Neural cell (in vitro differentiated cells): ENCODE data around the gene NKX2-3. TPM values are rescaled to one million over a fixed set of nuclear protein-coding genes. Genes with fewer than 3 reads are reported as not detected.

ENCODE experiments used
- H2AFZ ChIP-seq: fragments of 200-600, 300-800 bp; sonication (generic), shearing (Covaris generic); 2 replicates; pipeline ENCODE4 v1.6.0; 2014; ENCODE audit warnings: low read depth, mild to moderate bottlenecking, antibody characterized with exemption, low read length, moderate library complexity
- H3F3A ChIP-seq: fragments of 200-600 bp; shearing (Covaris generic); 2 replicates; pipeline ENCODE4 v1.6.1; 2016; ENCODE audit warnings: mild to moderate bottlenecking, moderate library complexity, mixed read lengths, antibody characterized with exemption, low read length; ENCODE audit not compliant: insufficient read depth, poor library complexity, severe bottlenecking
- H3K27ac ChIP-seq: fragments of 200-600, 300-800 bp; sonication (generic), shearing (Covaris generic); 2 replicates; pipeline ENCODE4 v1.5.1; 2014; ENCODE audit warnings: mild to moderate bottlenecking, low read length, moderate library complexity
- H3K27me3 ChIP-seq: fragments of 300-800, 200-600 bp; sonication (generic), shearing (Covaris generic); 2 replicates; pipeline ENCODE4 v1.6.0; 2014; ENCODE audit warnings: mild to moderate bottlenecking, low read depth, low read length, moderate library complexity; ENCODE audit not compliant: insufficient read depth
- H3K36me3 ChIP-seq: fragments of 300-800, 200-600 bp; sonication (generic), shearing (Covaris generic); 2 replicates; pipeline ENCODE4 v1.5.1; 2014; ENCODE audit warnings: mild to moderate bottlenecking, antibody characterized with exemption, low read length, moderate library complexity; ENCODE audit not compliant: insufficient read depth
- H3K4me2 ChIP-seq: fragments of 300-800, 200-600 bp; sonication (generic), shearing (Covaris generic); 2 replicates; pipeline ENCODE4 v1.6.0; 2014; ENCODE audit warnings: mild to moderate bottlenecking, low read length
- H3K4me3 ChIP-seq: fragments of 300-800, 200-600 bp; sonication (generic), shearing (Covaris generic); 2 replicates; pipeline ENCODE4 v1.5.1; 2014; ENCODE audit warnings: mild to moderate bottlenecking, low read length, moderate library complexity
- H3K79me2 ChIP-seq: fragments of 200-600 bp; shearing (Covaris generic); replicated peaks from 2 replicates; pipeline ENCODE4 v1.6.0; 2014; ENCODE audit warnings: mild to moderate bottlenecking, low read length, moderate library complexity; ENCODE audit not compliant: insufficient read depth
- H3K9ac ChIP-seq: fragments of 300-800, 200-600 bp; sonication (generic), shearing (Covaris generic); 2 replicates; pipeline ENCODE4 v1.6.1; 2016; ENCODE audit warnings: mild to moderate bottlenecking, low read length, mixed read lengths
- H3K9me2 ChIP-seq: fragments of 200-600 bp; shearing (Covaris generic); 2 replicates; pipeline ENCODE4 v1.6.1; 2016; ENCODE audit warnings: mild to moderate bottlenecking, low read length, mixed read lengths; ENCODE audit not compliant: insufficient read depth
- H3K9me3 ChIP-seq: fragments of 200-600, 300-800 bp; sonication (generic), shearing (Covaris generic); 2 replicates; pipeline ENCODE4 v1.6.1; 2016; ENCODE audit warnings: mild to moderate bottlenecking, mixed run types, low read length, moderate library complexity, mixed read lengths
- H4K20me1 ChIP-seq: fragments of 200-600 bp; shearing (Covaris generic); 2 replicates; pipeline ENCODE4 v1.6.1; 2016; ENCODE audit warnings: mild to moderate bottlenecking, mixed run types; ENCODE audit not compliant: insufficient read depth
- EP300 ChIP-seq: fragments of 450-650 bp; conservative IDR thresholded peaks from 2 replicates; pipeline ENCODE4 v1.6.1; 2014; ENCODE audit warnings: antibody characterized with exemption, mild to moderate bottlenecking, moderate library complexity; ENCODE audit not compliant: poor library complexity, severe bottlenecking
- EZH2 ChIP-seq: fragments of 200-600, 300-800 bp; shearing (Covaris generic), sonication (generic); IDR thresholded peaks from 2 replicates; pipeline ENCODE4 v1.6.1; 2014; ENCODE audit warnings: antibody characterized with exemption, low read length, borderline replicate concordance, mild to moderate bottlenecking; ENCODE audit not compliant: insufficient read depth, poor library complexity, severe bottlenecking
- MXI1 ChIP-seq: fragments of 450-650 bp; conservative IDR thresholded peaks from 2 replicates; pipeline ENCODE4 v1.6.1; 2014; ENCODE audit warnings: antibody characterized with exemption, mild to moderate bottlenecking; ENCODE audit not compliant: poor library complexity, severe bottlenecking
- POLR2AphosphoS5 ChIP-seq: IDR thresholded peaks from 2 replicates; pipeline ENCODE4 v1.6.1; 2012
- RAD21 ChIP-seq: fragments of 450-650 bp; conservative IDR thresholded peaks from 2 replicates; pipeline ENCODE4 v1.6.1; 2014; ENCODE audit warnings: antibody characterized with exemption, mild to moderate bottlenecking, moderate library complexity
- SMC3 ChIP-seq: fragments of 450-650 bp; conservative IDR thresholded peaks from 2 replicates; pipeline ENCODE4 v1.6.1; 2014; ENCODE audit warnings: antibody characterized with exemption, mild to moderate bottlenecking, moderate library complexity; ENCODE audit not compliant: poor library complexity
- polyA plus RNA-seq: library from polyadenylated mRNA; depleted of rRNA; stranded (reverse); fragments of >200 nt; gene quantifications from 2 replicates; pipeline ENCODE4 v1.2.3, GENCODE V29; 2014
- TF ChIP-seq, protein P1 (sequence below): IDR thresholded peaks from 2 replicates; pipeline ENCODE4 v1.6.1; 2012; ENCODE audit warnings: borderline replicate concordance
- TF ChIP-seq, protein P2 (sequence below): fragments of 450-650 bp; IDR thresholded peaks from 2 replicates; pipeline ENCODE4 v1.5.1; 2014; ENCODE audit warnings: antibody characterized with exemption, mild to moderate bottlenecking, moderate library complexity; ENCODE audit not compliant: poor library complexity, severe bottlenecking

NKX2-3 gene
- polyA plus RNA-seq, 1 donor from 2014 or later: not detected

DNA sequence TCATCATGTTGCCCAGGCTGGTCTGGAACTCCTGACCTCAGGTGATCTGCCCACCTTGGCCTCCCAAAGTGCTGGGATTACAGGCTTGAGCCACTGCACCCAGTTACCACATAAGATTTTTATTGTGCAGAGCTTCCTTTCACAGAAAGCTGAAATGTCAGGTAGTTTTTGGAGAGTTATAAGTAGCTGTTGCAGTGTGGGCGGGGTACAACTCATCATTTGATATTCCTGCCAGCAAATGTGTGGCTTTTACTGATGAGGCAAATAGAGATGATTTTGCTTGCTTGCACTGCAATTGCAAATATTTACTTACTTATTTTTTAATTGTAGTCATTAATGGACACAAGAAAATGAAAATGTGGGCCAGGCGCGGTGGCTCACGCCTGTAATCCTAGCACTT lies 32.4 kb downstream of the NKX2-3 start:
- Histone ChIP-seq H3K27ac (no peak overlapping the region), H4K20me1 (no peaks in the 10 kb centered on the region), H3K4me3 (no peak overlapping the region), H2AFZ (no peak overlapping the region), H3K4me2 (no peak overlapping the region), H3K9me3 (no peaks in the 10 kb centered on the region), H3K27me3 (no peaks in the 10 kb centered on the region), H3F3A (no peaks in the 10 kb centered on the region), H3K79me2 (no peaks in the 10 kb centered on the region), H3K9ac (no peak overlapping the region), H3K9me2 (no peaks in the 10 kb centered on the region), H3K36me3 (no peaks in the 10 kb centered on the region)
- no peak for TF ChIP-seq EP300
- TF ChIP-seq EZH2: no peak
- TF ChIP-seq, protein P1, sequence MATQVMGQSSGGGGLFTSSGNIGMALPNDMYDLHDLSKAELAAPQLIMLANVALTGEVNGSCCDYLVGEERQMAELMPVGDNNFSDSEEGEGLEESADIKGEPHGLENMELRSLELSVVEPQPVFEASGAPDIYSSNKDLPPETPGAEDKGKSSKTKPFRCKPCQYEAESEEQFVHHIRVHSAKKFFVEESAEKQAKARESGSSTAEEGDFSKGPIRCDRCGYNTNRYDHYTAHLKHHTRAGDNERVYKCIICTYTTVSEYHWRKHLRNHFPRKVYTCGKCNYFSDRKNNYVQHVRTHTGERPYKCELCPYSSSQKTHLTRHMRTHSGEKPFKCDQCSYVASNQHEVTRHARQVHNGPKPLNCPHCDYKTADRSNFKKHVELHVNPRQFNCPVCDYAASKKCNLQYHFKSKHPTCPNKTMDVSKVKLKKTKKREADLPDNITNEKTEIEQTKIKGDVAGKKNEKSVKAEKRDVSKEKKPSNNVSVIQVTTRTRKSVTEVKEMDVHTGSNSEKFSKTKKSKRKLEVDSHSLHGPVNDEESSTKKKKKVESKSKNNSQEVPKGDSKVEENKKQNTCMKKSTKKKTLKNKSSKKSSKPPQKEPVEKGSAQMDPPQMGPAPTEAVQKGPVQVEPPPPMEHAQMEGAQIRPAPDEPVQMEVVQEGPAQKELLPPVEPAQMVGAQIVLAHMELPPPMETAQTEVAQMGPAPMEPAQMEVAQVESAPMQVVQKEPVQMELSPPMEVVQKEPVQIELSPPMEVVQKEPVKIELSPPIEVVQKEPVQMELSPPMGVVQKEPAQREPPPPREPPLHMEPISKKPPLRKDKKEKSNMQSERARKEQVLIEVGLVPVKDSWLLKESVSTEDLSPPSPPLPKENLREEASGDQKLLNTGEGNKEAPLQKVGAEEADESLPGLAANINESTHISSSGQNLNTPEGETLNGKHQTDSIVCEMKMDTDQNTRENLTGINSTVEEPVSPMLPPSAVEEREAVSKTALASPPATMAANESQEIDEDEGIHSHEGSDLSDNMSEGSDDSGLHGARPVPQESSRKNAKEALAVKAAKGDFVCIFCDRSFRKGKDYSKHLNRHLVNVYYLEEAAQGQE: no peak
- no peak for TF ChIP-seq MXI1
- no peak for TF ChIP-seq SMC3
- TF ChIP-seq, protein P2, sequence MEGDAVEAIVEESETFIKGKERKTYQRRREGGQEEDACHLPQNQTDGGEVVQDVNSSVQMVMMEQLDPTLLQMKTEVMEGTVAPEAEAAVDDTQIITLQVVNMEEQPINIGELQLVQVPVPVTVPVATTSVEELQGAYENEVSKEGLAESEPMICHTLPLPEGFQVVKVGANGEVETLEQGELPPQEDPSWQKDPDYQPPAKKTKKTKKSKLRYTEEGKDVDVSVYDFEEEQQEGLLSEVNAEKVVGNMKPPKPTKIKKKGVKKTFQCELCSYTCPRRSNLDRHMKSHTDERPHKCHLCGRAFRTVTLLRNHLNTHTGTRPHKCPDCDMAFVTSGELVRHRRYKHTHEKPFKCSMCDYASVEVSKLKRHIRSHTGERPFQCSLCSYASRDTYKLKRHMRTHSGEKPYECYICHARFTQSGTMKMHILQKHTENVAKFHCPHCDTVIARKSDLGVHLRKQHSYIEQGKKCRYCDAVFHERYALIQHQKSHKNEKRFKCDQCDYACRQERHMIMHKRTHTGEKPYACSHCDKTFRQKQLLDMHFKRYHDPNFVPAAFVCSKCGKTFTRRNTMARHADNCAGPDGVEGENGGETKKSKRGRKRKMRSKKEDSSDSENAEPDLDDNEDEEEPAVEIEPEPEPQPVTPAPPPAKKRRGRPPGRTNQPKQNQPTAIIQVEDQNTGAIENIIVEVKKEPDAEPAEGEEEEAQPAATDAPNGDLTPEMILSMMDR: no peak
- no peak for TF ChIP-seq RAD21
- no peak for TF ChIP-seq POLR2AphosphoS5

DNA sequence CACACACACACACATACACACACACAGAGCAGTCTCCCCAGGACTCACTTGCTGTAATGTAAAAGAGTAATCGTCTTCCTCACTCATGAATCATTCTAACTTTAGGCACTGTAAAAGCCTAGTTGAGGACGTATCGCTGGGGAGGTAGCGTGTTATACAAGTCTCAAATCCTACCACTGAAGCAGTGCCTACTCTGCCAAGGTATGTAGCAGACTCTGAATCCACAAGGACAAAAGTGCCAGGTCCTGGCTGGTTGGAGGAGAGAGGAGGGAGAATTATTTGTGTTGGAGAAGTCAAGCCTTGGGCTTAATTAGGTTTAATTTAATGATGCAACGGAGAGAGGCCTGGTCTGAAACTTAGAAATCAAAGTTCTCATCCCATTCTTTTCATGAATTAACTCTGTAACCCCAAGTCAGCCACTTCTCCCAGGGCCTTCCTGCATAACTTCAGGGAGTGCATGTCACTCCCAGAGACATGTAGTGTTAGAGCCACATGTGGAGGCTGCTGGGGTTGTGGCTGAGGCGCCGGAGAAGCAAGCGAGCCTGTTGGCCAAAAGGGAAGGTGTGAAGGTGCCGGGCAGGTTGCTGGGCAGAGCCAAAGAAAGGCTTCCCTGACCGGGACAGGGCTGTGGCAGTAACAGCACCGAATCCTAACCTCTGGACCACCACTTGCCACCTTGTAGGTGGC lies 36.7 kb downstream of the NKX2-3 start:
- TF ChIP-seq SMC3 (no peak), EP300 (no peak), RAD21 (no peak)
- TF ChIP-seq, protein P2: no peak
- H2AFZ ChIP-seq: no peak overlapping the region

More for the DNA sequence above, 36.7 kb downstream of the NKX2-3 start:
- no peaks in the 10 kb centered on the region for H3K9me2 ChIP-seq
- no peaks in the 10 kb centered on the region for H4K20me1 ChIP-seq
- no peaks in the 10 kb centered on the region for H3F3A ChIP-seq
- no peaks in the 10 kb centered on the region for H3K79me2 ChIP-seq
- H3K4me2 ChIP-seq: no peak overlapping the region
- no peak overlapping the region for H3K27ac ChIP-seq
- no peaks in the 10 kb centered on the region for H3K27me3 ChIP-seq
- H3K4me3 ChIP-seq: no peak overlapping the region
- no peaks in the 10 kb centered on the region for H3K9me3 ChIP-seq
- no peak overlapping the region for H3K9ac ChIP-seq
- H3K36me3 ChIP-seq: no peaks in the 10 kb centered on the region
